AG10803 (cell line): ENCODE results near the gene ARHGAP10.

Source experiments
- DNase-seq: peaks from one replicate; pipeline ENCODE4 v3.0.0; 2010; ENCODE audit warnings: low read depth
- H3K4me3 ChIP-seq: 2 replicates; pipeline ENCODE4 v1.5.1; 2011; ENCODE audit warnings: mild to moderate bottlenecking, low read length, control low read depth
- CTCF ChIP-seq: conservative IDR thresholded peaks from 2 replicates; pipeline ENCODE4 v1.5.1; 2011; ENCODE audit warnings: mild to moderate bottlenecking, low read length, control low read depth, inconsistent platforms

The ARHGAP10 gene

GRCh38 chr4:147737623-147738022 is 5.7 kb downstream of the ARHGAP10 start:
- no peak for TF ChIP-seq CTCF
- H3K4me3 ChIP-seq: no peak overlapping the region
- no peak for DNase-seq

- H3K4me3 ChIP-seq: no peak overlapping the region
- no peak for TF ChIP-seq CTCF
- no peak for DNase-seq
These were observed 7.4 kb downstream of the ARHGAP10 start for GRCh38 chr4:147739239-147739823.

GRCh38 chr4:147740176-147740575 is 8.3 kb downstream of the ARHGAP10 start:
- TF ChIP-seq CTCF: no peak
- no peak for DNase-seq
- H3K4me3 ChIP-seq: no peak overlapping the region

- TF ChIP-seq CTCF: no peak
- H3K4me3 ChIP-seq: no peak overlapping the region
- DNase-seq: peak; percentile 82
These were observed 9.4 kb downstream of the ARHGAP10 start for GRCh38 chr4:147741190-147741788.

- H3K4me3 ChIP-seq: no peak overlapping the region
- DNase-seq: no peak
- TF ChIP-seq CTCF: no peak
These were observed 16.0 kb downstream of the ARHGAP10 start for GRCh38 chr4:147747787-147748454.

- TF ChIP-seq CTCF: no peak
- no peak overlapping the region for H3K4me3 ChIP-seq
- no peak for DNase-seq
These were observed 18.0 kb downstream of the ARHGAP10 start for GRCh38 chr4:147749811-147750321.

GRCh38 chr4:147753047-147753446 is 21.2 kb downstream of the ARHGAP10 start:
- no peak for TF ChIP-seq CTCF
- no peak for DNase-seq
- no peak overlapping the region for H3K4me3 ChIP-seq
